HG03565 (cell line): ENCODE measurements around the gene VTA1.
"Not testable (repeated sequence)": the region's sequence is repeated elsewhere in the genome, so short reads cannot be mapped to it uniquely, and the experiment has no call there.

ENCODE experiments used
- ATAC-seq: cut with Tn5 transposase; IDR thresholded peaks from one replicate; pipeline ENCODE4 v1.9.1; 2021; ENCODE audit warnings: mild to moderate bottlenecking, moderate library complexity; ENCODE audit not compliant: unreplicated experiment

The VTA1 gene

DNA sequence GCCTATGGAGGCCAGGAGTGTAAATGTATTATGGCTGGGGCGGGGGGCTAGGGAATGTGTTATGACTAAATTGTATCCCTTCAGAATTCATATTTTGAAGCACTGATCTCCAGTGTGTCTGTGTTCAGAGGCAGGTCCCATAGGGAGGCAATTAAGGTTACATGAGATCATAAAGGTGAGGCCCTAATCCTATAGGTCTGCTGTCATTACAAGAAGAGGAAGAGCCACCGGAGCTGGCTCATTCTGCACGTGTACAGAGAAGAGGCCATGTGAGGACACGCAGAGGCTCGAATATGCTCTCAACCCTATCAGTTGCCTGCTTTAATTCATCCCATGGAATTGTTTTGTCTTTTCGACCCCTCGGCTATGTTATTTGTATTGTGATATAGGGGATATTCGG, 76.9 kb downstream of the VTA1 start:
- ATAC-seq: no peak

GRCh38 chr6:142225115-142225514, 78.1 kb downstream of the VTA1 start:
- ATAC-seq: no peak

DNA sequence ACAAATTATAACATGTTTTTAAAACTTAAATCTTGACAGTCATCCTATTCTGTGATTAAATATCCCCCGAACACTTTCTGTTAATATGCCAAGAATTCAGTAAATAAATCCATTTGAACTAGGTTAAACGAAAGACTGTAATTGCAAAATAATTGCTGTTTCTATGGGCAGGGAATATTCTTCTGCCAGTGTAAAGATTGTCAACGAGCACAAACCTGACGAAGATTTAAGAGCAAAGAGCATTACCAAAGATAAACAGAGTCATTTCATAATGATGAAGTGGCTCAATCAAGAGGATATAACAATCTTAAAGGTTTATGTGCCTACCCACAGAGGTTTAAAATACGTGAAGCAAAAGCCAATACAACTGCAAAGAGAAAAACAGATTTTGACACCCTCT, 78.5 kb downstream of the VTA1 start:
- no peak for ATAC-seq

GRCh38 chr6:142226731-142227130, 79.7 kb downstream of the VTA1 start:
- ATAC-seq: no peak

DNA sequence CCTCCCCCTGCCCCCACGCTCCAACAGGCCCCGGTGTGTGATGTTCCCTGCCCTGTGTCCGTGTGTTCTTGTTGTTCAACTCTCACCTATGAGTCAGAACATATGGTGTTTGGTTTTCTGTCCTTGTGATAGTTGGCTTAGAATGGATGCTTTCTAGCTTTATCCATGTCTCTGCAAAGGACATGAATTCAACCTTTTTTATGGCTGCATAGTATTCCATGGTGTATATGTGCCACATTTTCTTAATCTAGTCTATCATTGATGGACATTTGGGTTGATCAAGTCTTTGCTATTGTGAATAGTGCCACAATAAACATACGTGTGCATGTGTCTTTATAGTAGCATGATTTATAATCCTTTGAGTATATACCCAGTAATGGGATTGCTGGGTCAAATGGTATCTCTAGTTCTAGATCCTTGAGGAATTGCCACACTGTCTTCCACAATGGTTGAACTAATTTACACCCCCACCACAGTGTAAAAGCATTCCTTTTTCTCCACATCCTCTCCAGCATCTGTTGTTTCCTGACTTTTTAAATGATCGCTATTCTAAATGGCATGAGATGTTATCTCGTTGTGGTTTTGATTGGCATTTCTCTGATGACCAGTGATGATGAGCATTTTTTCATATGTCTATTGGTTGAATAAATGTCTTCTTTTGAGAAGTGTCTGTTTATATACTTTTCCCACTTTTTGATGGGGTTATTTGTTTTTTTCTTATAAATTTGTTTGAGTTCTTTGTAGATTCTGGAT, 82.6 kb downstream of the VTA1 start:
- not testable (repeated sequence) for ATAC-seq

DNA sequence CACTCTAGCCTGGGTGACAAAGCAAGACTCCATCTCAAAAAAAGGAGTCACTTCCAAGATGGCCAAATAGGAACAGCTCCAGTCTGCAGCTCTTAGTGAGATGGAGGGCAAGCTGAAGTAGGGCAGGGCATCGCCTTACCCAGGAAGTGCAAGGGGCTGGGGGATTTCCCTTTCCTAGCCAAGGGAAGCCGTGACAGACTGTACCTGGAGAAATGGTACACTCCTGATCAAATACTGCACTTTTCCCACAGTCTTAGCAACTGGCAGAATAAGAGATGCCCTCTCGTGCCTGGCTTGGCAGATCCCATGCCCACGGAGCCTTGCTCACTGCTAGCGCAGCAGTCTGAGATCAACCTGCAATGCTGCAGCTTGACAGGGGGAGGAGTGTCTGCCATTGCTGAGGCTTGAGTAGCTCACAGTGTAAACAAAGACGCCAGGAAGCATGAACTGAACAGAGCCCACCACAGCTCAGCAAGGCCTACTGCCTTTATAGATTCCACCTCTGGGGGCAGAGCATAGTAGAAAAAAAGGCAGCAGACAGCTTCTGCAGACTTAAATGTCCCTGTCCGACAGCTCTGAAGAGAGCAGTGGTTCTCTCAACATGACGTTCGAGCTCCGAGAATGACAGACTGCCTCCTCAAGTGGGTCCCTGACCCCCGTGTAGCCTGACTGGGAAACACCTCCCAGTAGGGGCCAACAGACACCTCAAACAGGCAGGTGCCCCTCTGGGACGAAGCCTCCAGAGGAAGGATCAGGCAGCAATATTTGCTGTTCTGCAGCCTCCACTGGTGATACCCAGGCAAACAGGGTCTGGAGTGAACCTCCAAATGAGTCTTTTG, 85.4 kb downstream of the VTA1 start:
- ATAC-seq: not testable (repeated sequence)

DNA sequence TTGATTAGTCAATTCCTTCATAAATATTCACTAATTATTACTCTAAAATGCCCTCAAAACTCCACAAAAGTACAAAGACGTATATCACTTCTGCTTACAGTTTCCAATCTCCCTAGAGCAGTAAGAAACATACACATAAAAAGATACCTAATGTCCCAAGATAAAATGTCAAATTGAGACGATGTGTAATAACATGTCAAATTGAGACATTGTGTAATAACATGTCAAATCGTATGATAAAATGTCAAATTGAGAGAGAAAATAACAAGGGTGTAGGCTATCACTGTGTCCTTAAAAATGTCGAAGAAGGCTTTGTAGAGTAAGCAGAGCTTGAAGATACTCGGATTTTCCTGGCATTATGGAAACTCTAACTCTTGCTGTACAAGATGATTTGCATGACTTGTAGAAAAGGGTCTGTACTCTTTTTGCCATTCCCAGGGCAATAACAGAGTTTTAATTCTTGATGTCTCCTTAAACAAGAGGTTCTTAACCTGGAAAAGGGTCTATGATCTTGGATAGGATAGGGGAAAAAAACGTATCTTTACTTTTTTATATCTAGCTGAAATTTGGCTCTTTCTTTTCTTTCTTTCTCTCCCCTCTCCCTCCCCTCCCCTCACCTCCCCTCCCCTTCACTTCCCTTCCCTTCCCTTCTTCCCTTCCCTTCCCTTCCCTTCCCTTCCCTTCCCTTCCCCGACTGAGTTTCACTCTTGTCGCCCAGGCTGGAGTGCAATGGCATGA, 87.1 kb downstream of the VTA1 start:
- ATAC-seq: no peak

GRCh38 chr6:142235272-142235671, 88.2 kb downstream of the VTA1 start:
- no peak for ATAC-seq

DNA sequence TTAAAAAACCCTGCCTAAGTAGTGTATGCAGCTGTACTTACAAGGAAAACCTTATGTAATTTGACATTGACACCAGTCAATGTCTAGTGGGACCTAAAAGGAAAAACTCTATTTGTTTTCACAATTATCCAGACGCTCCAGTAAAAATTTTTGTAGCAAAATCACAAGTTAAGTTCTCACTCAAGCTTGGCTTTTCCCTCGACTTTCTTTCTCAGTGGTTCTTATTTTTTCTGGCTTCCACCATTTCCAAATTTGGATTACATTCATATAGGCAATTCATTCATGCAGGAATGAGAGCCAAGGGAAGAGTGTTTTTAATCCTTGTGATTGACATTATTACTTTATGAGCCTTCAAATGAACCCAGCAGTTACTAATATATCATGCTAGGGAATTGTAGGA, 88.7 kb downstream of the VTA1 start:
- no peak for ATAC-seq

DNA sequence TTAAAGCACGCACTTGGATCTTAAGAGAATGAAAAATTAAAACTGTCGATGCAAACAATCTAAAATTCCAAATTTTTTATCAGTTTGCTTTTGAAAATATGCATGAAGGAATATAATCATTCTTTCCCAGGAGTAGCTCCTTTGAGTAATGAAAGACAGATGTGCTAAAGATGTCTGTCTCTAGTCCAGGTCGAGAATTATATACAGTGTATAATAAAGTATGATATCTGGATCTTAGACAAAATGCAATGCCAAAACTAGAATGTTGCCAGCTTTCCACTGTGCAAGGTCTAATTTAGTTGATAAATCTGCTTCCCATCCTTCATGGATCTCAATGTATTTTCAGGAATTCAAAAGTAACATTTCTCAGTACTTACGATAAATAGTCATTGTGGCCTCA, 89.6 kb downstream of the VTA1 start:
- no peak for ATAC-seq

DNA sequence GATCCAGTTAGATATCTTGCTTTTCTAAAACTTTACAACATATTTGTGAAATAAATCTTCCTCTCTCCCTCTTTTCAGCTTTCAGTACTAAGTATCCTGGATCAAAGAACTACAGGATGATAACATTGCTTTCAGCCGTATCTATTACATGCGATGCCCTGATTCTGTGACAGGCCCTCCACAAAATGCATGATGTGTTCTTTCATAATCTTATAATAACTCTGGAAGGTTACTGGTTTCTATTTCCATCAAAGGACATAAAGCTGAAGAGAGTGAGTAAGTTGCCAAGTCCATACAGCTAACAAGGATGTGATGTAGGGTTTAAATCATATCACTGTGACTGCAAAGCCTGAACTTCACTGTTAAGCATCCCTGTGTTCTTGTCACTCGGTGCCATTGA, 91.8 kb downstream of the VTA1 start:
- no peak for ATAC-seq

DNA sequence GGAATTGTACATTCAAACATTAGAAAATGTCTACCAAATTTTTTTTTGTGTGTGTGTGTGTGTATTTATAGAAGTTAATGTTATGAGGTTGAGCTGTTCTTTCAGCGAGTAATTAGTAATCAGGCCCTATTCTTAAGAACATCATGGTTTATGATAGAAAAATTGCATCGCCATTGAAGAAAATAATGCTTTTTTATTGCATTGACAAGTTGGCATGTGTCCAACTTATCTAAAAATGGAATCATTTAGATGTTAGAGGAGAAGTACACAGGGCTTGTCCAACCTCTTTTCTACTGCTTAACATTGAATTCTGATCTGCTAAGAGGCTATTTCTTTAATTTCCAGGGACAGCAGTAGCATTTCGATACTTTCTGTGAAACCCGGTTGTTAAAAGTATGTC, 93.1 kb downstream of the VTA1 start:
- no peak for ATAC-seq

- no peak for ATAC-seq
These were observed 94.0 kb downstream of the VTA1 start for GRCh38 chr6:142241061-142241460.

DNA sequence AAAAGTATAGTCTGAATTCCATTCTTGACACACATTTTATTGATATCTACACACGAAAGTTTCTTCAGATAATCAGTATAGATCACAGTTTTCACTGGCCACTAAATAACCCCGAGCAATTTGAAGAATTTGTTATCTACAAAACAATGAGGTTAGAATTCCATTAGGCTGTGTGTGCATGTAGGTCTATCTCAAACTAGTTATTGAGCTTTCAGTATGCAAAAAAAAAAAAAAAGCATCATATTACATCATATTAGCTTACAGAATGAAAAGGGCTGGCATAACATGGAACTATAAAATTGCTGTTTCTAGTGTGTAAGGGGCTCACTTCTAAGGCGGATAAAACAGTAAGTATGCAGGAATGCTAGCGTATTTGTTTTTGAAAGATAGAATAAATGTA, 95.2 kb downstream of the VTA1 start:
- ATAC-seq: no peak

DNA sequence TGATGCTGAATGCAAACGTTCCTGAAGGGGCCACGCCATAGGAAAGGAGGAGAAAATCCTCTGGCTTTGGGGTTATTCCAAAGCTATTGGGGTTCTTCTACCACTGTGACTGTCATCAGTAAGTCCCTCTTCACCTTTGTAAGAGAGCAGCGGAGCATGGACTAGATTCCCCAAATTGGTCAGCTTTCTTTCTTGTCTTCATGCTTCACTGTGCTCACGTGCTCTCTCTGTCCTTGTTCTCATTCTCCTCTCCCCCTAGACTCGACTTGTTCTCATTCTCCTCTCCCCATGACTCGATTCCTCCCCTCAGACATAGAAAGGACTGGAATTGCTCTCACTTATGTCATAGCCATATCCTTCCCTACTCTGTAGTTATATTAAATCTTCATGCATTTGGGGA, 99.9 kb downstream of the VTA1 start:
- ATAC-seq: peak; percentile 88

GRCh38 chr6:142249266-142249665, 102.2 kb downstream of the VTA1 start:
- no peak for ATAC-seq

- ATAC-seq: no peak
These were observed 104.9 kb downstream of the VTA1 start for GRCh38 chr6:142251930-142252445.

- ATAC-seq: no peak
These were observed 107.5 kb downstream of the VTA1 start for GRCh38 chr6:142254513-142254912.

DNA sequence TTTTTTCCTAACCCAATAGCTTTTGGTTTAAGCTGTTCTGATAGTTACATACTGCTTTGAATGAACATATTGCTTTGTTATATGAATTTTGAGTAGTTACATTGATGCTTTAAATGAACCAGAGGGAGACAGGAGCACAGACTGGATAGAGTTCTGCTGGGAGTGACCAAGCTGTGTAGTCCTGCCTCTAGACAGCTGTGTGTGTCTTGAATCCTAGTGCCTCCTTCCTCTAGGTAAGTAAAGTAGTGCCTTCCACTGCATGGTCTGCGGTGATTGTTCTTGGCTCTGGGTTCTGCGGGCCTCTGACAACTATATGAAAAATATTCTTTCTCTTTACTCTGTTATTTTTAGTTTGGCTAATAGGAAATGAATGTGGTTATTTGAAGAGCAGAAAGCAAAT, 108.7 kb downstream of the VTA1 start:
- ATAC-seq: no peak

DNA sequence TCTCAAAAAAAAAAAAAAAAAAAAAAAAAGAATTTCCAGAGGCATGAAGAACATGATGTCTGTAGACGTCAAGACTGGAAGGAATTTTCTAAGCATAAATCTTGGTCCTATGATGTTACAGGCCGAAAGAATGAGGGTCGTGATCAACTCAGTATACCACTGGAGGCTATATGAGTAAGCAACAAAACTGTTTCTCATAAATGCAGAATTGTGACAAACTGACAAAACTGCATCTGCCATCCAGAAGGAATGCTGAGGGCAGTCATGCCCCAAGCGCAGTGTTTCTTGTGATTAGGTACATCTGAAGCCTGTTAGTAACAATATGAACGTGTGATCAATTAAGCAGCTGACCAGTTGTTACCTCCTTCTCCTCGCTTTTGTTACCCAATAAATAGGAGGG, 111.2 kb downstream of the VTA1 start:
- no peak for ATAC-seq

- ATAC-seq: no peak
These were observed 111.7 kb downstream of the VTA1 start for GRCh38 chr6:142258757-142259156.
